Erythroblast (primary cell): ENCODE data around the gene SAPCD2.
"Not testable (repeated sequence)": the region's sequence is repeated elsewhere in the genome, so short reads cannot be mapped to it uniquely, and the experiment has no call there.

Experiments
- GATA1 ChIP-seq: IDR thresholded peaks from 2 replicates; pipeline ENCODE4 v1.6.1; 2011; ENCODE audit warnings: low read depth, mild to moderate bottlenecking, control low read depth, low read length, moderate library complexity
- POLR2A ChIP-seq: IDR thresholded peaks from 2 replicates; pipeline ENCODE4 v1.6.1; 2011; ENCODE audit warnings: mild to moderate bottlenecking, low read length

DNA sequence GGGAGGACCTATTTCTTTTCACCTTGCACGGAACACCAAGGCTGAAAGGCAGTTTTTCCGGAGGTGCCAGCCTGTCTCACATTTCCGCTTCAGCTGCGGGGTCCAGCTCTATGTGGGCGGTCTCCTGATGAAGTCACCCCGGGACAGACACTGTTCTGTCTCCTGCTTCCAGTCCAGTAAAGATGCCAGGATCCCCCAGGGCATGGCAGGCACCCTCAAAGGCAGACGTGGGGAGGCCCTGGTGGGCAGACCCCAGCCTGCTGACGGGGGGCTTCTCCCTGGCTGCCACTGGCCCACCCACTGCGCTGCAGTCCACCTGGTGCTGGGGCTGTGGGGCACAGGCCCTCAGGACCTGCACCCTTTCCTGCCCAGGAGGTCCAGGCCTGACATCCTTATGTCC is 7.6 kb downstream of the SAPCD2 start:
- TF ChIP-seq POLR2A, GATA1: not testable (repeated sequence)
